Uterus (tissue), 4 donors: ENCODE results near the gene ZRSR2. TPM values are rescaled to one million over a fixed set of nuclear protein-coding genes. Genes with fewer than 3 reads are reported as not detected.
"Not testable (repeated sequence)": the region's sequence is repeated elsewhere in the genome, so short reads cannot be mapped to it uniquely, and the experiment has no call there.

Experiments
- DNase-seq, 2 donors: peaks; one replicate each; pipeline ENCODE4 v3.0.0-alpha.2; 2019 to 2020
- H3K27ac ChIP-seq, 2 donors: fragments of 200-600 bp; sonication (generic); 1 replicate in 1 of 2; 2 replicates in 1 of 2; pipeline ENCODE4 v1.5.1; 2016 to 2018
- H3K27me3 ChIP-seq, 2 donors: fragments of 200-600 bp; sonication (generic); one replicate each; pipeline ENCODE4 v1.5.1; 2018 to 2019; ENCODE audit warnings: control low read depth in 1 of 2
- H3K36me3 ChIP-seq, 2 donors: fragments of 200-600 bp; sonication (generic); one replicate each; pipeline ENCODE4 v1.5.1; 2019; ENCODE audit warnings: control low read depth in 1 of 2
- H3K4me1 ChIP-seq, 2 donors: fragments of 200-600 bp; sonication (generic); one replicate each; pipeline ENCODE4 v1.5.1; 2018 to 2019; ENCODE audit warnings: control low read depth in 1 of 2
- H3K4me3 ChIP-seq, 2 donors: fragments of 200-600 bp; sonication (generic); 1 replicate in 1 of 2; 2 replicates in 1 of 2; pipeline ENCODE4 v1.5.1; 2018 to 2019; ENCODE audit warnings: mild to moderate bottlenecking in 1 of 2
- H3K9me3 ChIP-seq, 2 donors: fragments of 200-600 bp; sonication (generic); one replicate each; pipeline ENCODE4 v1.5.1; 2019; ENCODE audit warnings: control low read depth in 1 of 2
- POLR2A ChIP-seq, 2 donors: fragments of 450-650 bp; IDR thresholded peaks; one replicate each; pipeline ENCODE4 v1.6.1; 2016; ENCODE audit warnings: antibody characterized with exemption in 2 of 2, mild to moderate bottlenecking in 1 of 2, moderate library complexity in 1 of 2
- intact Hi-C: fragments of 100-400 bp; cut with DNase I; formaldehyde crosslinking; loops from one replicate; pipeline ENCODE4 v1.15.1; 2023; ENCODE audit warnings: low total_unique reads
- total RNA-seq, 4 donors: library from RNA; depleted of rRNA in 3 of 4; stranded (reverse); fragments of >200 nt in 3 of 4; gene quantifications; one replicate each; pipeline versions ENCODE4 v1.1.0 to v1.2.4, GENCODE V29; 2014 to 2023
- TF ChIP-seq, protein P1 (sequence below), 4 experiments: fragments of 200-600 bp in 2 of 4; fragments of 450-650 bp in 2 of 4; sonication (generic) in 2 of 4; IDR thresholded peaks; one replicate each; pipeline ENCODE4 v1.5.1; 2016 to 2019; ENCODE audit warnings: antibody characterized with exemption in 4 of 4, mild to moderate bottlenecking in 2 of 4, moderate library complexity in 1 of 4
- donor health status: DM: yes; HTN: yes; CAD: no.

ZRSR2 gene
- total RNA-seq: 10 to 100 TPM in 2 of 4 donors, 1 to 10 TPM in 2; 1.8 to 28.2 (median 11.6) TPM

DNA sequence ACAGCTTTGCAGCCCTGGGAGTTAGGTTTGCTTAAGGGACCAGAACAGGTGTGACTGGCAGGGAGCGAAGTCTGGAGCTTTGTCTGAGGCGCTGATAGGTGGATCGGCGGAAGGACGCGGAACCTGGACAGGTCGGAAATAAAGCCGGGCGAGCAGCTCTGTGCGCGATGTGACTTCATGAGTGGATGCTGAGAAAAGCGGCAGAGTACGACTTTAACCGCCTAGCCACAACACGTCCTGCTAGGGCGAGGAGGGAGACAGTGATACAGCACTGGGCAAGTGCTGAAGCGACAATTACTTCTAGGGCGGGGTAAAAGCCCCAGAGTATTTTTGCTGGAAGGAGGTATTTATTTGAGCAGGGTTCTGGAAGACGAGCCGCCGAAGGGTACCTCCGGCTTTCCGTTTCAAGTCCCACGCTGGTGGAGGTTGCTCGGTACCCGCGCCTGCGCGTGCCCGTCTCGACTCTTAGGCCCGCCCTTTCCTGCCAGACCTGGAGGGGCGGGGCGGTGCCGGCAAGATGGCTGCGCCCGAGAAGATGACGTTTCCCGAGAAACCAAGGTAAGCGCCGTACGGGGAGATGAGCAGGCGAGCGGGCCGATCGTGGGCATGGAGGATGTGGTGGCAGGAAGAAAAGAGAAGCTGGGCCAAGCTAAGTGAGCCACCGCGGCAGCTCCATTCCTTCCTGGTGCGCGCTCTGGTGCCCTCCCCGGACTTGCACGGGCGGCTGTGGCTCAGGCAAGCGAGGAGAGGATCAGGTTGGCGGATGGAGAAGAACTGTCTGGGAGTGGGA lies at the start of gene ZRSR2:
ZRSR2 (plus strand) TSS at position 506 of the 790 bp plus-strand sequence; CDS start at position 518, 12 bp downstream.
- Histone ChIP-seq H3K9me3 (no peaks in the 10 kb centered on the region), H3K27me3 (no peaks in the 10 kb centered on the region), H3K4me1 (no peaks in the 10 kb centered on the region), H3K27ac (peak within 1 kb of the TSS; percentile 77 to 81), H3K36me3 (no peaks in the 10 kb centered on the region), H3K4me3 (peak within 1 kb of the TSS; percentile 67 to 81)
- TF ChIP-seq, protein P1, sequence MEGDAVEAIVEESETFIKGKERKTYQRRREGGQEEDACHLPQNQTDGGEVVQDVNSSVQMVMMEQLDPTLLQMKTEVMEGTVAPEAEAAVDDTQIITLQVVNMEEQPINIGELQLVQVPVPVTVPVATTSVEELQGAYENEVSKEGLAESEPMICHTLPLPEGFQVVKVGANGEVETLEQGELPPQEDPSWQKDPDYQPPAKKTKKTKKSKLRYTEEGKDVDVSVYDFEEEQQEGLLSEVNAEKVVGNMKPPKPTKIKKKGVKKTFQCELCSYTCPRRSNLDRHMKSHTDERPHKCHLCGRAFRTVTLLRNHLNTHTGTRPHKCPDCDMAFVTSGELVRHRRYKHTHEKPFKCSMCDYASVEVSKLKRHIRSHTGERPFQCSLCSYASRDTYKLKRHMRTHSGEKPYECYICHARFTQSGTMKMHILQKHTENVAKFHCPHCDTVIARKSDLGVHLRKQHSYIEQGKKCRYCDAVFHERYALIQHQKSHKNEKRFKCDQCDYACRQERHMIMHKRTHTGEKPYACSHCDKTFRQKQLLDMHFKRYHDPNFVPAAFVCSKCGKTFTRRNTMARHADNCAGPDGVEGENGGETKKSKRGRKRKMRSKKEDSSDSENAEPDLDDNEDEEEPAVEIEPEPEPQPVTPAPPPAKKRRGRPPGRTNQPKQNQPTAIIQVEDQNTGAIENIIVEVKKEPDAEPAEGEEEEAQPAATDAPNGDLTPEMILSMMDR (IDR thresholded peaks at IDR 0.05): peak in 1 of 4 experiments; percentile 7
- peak; percentile 36 to 56 for TF ChIP-seq POLR2A (IDR thresholded peaks at IDR 0.05)
- intact Hi-C loops: no loop called here
- DNase-seq: peak; percentile 82 to 84

DNA sequence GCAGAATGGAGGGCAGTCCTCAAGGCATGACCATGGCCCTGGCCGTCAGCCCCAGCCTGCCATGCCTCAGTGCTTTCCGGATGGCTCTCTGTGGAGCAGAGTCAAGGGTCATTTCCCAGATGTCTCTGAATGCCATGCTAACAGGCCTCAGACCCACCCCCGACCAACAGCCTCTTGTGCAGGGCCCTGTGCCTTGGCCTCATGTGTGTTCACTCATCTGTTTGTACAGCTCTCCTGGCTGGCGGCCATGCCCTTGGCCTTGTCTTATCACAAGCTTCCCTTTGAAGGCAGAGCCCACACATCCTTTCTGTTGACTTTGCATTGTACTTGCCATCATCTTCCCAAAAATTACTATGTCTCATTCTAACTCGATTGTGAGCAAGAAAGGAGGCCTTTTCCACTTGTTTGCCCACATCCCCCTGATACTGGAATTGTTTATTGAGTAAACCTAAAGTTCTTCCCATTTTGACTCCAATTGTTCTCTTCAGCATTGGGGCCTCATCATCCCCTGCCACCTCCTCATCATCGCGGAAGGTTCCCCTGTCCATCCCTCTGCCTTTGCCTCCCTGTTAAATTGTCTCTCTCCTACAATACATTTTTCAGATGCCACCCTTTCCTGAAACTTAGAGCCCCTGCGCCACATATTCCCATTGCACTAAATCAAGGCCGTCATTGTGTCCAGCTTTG lies 46.0 kb upstream of the ZRSR2 start:
- H3K27ac ChIP-seq: no peak overlapping the region
- no peaks in the 10 kb centered on the region for H3K9me3 ChIP-seq
- H3K4me3 ChIP-seq: no peak overlapping the region
- intact Hi-C loops: no loop called here
- no peak for TF ChIP-seq POLR2A (IDR thresholded peaks at IDR 0.05)
- TF ChIP-seq, protein P1 (IDR thresholded peaks at IDR 0.05): no peak
- H3K27me3 ChIP-seq: no peaks in the 10 kb centered on the region
- DNase-seq: no peak
- H3K4me1 ChIP-seq: no peaks in the 10 kb centered on the region
- no peaks in the 10 kb centered on the region for H3K36me3 ChIP-seq

DNA sequence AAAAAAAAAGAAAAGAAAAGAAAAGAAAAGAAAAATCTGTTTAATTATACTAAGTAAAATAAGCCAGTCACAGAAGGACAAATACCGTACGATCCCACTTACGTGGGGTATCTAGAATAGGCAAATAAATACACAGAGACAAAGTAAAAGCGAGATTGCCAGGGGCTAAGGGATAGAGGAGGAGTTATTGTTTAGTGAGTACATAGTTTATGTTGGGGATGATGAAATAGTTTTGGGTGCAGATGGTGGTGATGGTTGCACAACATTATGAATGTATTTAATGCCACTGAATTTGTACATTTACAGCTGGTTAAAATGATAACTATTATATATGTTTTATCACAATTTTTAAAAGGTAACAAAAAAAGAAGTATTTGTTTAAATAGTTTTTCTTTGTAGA lies 45.1 kb upstream of the ZRSR2 start:
- H3K4me3 ChIP-seq: no peak overlapping the region
- no peaks in the 10 kb centered on the region for H3K4me1 ChIP-seq
- H3K27me3 ChIP-seq: no peaks in the 10 kb centered on the region
- TF ChIP-seq, protein P1 (IDR thresholded peaks at IDR 0.05): no peak
- TF ChIP-seq POLR2A (IDR thresholded peaks at IDR 0.05): no peak
- no peaks in the 10 kb centered on the region for H3K9me3 ChIP-seq
- no peak overlapping the region for H3K27ac ChIP-seq
- DNase-seq: no peak
- H3K36me3 ChIP-seq: no peaks in the 10 kb centered on the region
- intact Hi-C loops: no loop called here

DNA sequence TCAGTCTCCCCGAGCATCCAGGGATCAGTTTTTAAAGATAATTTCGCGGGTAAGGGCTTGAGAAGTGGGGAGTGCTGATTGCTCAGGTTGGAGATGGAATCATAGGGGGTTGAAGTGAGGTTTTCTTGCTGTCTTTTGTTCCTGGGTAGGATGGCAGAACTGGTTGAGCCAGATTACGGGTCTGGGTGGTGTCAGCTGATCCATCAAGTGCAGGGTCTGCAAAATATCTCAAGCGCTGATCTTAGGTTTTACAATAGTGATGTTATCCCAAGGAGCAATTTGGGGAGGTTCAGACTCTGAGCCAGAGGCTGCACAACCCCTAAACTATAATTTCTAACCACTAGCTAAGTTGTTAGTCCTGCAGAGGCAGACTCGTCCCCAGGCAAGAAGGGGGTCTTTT lies 43.6 kb upstream of the ZRSR2 start:
- DNase-seq, H3K4me3 ChIP-seq, H3K27me3 ChIP-seq, intact Hi-C loops, H3K4me1 ChIP-seq, H3K9me3 ChIP-seq, H3K27ac ChIP-seq, H3K36me3 ChIP-seq: not testable (repeated sequence)

GRCh38 chrX:15747626-15748173 lies 42.6 kb upstream of the ZRSR2 start:
- intact Hi-C loops: no loop called here
- Histone ChIP-seq H3K9me3 (no peaks in the 10 kb centered on the region), H3K27me3 (no peaks in the 10 kb centered on the region), H3K4me3 (no peak overlapping the region), H3K36me3 (no peaks in the 10 kb centered on the region), H3K27ac (no peak overlapping the region), H3K4me1 (no peaks in the 10 kb centered on the region)
- no peak for TF ChIP-seq POLR2A (IDR thresholded peaks at IDR 0.05)
- TF ChIP-seq, protein P1 (IDR thresholded peaks at IDR 0.05): no peak
- DNase-seq: no peak
